Subcutaneous adipose tissue (tissue), 4 donors: ENCODE measurements around the gene TAMALIN. TPM values are rescaled to one million over a fixed set of nuclear protein-coding genes. Genes with fewer than 3 reads are reported as not detected.

Experiments
- total RNA-seq, 4 donors: library from RNA; depleted of rRNA; stranded (reverse); fragments of >200 nt; gene quantifications; one replicate each; pipeline ENCODE4 v1.1.0, GENCODE V29; 2016
- TF ChIP-seq, protein P1 (sequence below): fragments of 450-650 bp; IDR thresholded peaks from one replicate; pipeline ENCODE4 v1.5.1; 2016; ENCODE audit warnings: low read depth, mild to moderate bottlenecking, control low read depth, antibody characterized with exemption, moderate library complexity

TAMALIN gene
- total RNA-seq, 4 donors from 2014 or later: 9.0 to 64.6 (median 20.1) TPM

GRCh38 chr12:52054833-52055730 lies 48.3 kb downstream of the TAMALIN start:
- TF ChIP-seq, protein P1, sequence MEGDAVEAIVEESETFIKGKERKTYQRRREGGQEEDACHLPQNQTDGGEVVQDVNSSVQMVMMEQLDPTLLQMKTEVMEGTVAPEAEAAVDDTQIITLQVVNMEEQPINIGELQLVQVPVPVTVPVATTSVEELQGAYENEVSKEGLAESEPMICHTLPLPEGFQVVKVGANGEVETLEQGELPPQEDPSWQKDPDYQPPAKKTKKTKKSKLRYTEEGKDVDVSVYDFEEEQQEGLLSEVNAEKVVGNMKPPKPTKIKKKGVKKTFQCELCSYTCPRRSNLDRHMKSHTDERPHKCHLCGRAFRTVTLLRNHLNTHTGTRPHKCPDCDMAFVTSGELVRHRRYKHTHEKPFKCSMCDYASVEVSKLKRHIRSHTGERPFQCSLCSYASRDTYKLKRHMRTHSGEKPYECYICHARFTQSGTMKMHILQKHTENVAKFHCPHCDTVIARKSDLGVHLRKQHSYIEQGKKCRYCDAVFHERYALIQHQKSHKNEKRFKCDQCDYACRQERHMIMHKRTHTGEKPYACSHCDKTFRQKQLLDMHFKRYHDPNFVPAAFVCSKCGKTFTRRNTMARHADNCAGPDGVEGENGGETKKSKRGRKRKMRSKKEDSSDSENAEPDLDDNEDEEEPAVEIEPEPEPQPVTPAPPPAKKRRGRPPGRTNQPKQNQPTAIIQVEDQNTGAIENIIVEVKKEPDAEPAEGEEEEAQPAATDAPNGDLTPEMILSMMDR: no peak

DNA sequence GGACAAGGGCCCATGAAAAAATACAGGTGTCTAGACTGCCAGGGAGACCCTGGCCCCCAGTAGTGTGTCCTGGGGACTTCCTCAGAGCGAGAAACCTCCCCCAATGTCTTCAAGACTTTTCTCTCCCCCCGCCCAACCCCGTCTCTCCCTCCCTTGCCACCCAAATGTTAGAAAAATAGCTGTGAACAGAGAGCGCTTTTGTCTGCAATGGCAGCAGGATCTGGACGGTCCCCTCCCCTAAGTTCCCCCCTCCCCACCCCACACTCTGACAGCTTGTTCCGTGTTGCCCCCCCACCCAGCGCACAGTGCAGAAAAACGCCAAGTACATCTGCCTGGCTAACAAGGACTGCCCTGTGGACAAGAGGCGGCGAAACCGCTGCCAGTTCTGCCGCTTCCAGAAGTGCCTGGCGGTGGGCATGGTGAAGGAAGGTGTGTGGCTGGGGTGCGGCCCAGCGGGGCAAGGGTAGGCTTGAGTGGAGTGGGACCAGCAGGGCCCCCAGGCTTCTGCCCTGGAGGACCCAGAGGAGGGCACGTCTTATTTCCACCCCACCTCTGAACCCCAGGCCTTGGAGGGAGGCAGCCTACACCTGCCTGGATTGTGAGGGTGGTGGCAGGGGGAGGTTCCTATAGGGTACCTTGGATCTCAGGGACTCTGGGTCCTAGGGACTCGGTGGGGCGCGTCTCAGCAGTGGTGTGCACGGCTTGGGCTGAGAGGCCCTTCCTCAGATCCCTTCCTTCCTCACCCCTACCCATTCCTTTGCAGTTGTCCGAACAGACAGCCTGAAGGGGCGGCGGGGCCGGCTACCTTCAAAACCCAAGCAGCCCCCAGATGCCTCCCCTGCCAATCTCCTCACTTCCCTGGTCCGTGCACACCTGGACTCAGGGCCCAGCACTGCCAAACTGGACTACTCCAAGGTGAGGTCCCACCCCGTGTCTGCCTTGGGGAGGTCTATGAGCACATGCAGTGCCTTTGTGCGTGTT lies 49.3 kb downstream of the TAMALIN start:
- TF ChIP-seq, protein P1: no peak

GRCh38 chr12:52056801-52057637 lies 50.3 kb downstream of the TAMALIN start:
- TF ChIP-seq, protein P1: no peak

DNA sequence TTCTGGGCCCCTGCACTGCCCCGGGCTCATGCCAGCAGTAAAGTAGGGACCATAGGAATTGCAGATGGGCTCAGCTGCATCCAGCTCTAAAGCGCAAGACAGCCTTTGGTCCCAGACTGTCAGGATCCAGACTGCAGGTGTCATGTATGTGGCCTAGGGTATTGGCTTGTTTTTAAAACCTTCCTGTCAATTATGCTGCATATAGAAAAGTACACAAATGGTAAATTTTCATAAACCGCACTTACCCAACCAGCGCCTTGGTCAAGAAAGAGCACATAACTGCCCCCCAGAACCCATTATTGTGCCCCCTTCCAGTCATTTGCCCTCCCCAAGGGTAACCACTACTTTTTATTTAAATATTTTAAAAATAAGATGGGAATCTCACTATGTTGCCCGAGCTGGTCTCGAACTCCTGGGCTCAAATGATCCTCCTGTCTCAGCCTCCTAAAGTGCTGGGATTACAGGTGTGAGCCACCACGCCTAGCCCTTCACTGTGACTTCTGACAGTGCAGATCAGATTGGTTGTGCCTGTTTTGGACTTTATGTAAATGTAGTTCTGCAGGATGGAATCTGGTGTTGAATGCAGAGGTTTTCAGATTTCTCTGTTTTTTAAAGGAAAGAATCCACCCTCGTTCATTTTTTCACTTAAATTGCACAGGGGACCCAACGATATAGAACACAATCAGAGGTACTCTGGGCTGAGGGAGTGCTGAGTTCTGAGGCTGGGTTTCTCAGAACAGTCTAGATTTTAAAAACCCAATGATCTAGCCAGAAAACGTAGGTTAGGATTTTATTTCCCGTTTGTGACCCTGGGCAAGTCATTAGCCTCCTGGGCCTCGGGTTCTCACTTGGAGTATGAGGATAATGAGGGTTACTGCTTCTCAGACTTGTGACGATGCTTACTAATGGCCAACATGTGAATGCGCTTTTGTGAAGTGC lies 51.2 kb downstream of the TAMALIN start:
- TF ChIP-seq, protein P1: no peak

- TF ChIP-seq, protein P1: no peak
These were observed 52.0 kb downstream of the TAMALIN start for GRCh38 chr12:52058631-52059361.
